Tibial artery (tissue), 4 donors: ENCODE data around the gene CALCOCO1.

Source experiments
- DNase-seq, 2 donors: peaks; one replicate each; pipeline ENCODE4 v3.0.0-alpha.2; 2019
- H3K27ac ChIP-seq, 2 donors: fragments of 200-600 bp; sonication (generic) in 1 of 2; 1 replicate in 1 of 2; 2 replicates in 1 of 2; pipeline ENCODE4 v1.5.1; 2018 to 2019; ENCODE audit warnings: mild to moderate bottlenecking in 1 of 2
- H3K27me3 ChIP-seq, 2 donors: fragments of 200-600 bp; sonication (generic) in 1 of 2; one replicate each; pipeline versions ENCODE4 v1.5.1 to v1.6.0; 2016 to 2019
- H3K36me3 ChIP-seq, 3 donors: fragments of 200-600 bp; sonication (generic) in 2 of 3; one replicate each; pipeline ENCODE4 v1.5.1; 2016 to 2019; ENCODE audit warnings: mild to moderate bottlenecking in 2 of 3
- H3K4me1 ChIP-seq, 4 donors: fragments of 200-600 bp; sonication (generic) in 2 of 4; 1 replicate in 3 of 4; 2 replicates in 1 of 4; pipeline ENCODE4 v1.5.1; 2016 to 2019
- H3K4me3 ChIP-seq, 2 donors: fragments of 200-600 bp; sonication (generic) in 1 of 2; 1 replicate in 1 of 2; 2 replicates in 1 of 2; pipeline ENCODE4 v1.5.1; 2018 to 2019; ENCODE audit warnings: mild to moderate bottlenecking in 2 of 2
- H3K9me3 ChIP-seq, 3 donors: fragments of 200-600 bp; sonication (generic) in 1 of 3; one replicate each; pipeline ENCODE4 v1.5.1; 2016 to 2019
- CTCF ChIP-seq, 2 experiments: fragments of 200-600 bp in 1 of 2; fragments of 450-650 bp in 1 of 2; IDR thresholded peaks; one replicate each; pipeline ENCODE4 v1.5.1; 2017 to 2019; ENCODE audit warnings: antibody characterized with exemption in 2 of 2, mild to moderate bottlenecking in 1 of 2, moderate library complexity in 1 of 2
- intact Hi-C: fragments of 100-400 bp; cut with DNase I; formaldehyde crosslinking; loops from one replicate; pipeline ENCODE4 v1.15.0; 2023; ENCODE audit warnings: low total_unique reads

Gene CALCOCO1

GRCh38 chr12:53712059-53712643, 15.1 kb downstream of the CALCOCO1 start:
- intact Hi-C loops, result no loop called here
- Histone ChIP-seq H3K27me3 (peaks cover 0 to 7% of the 10 kb centered on the region in 2 donors), H3K36me3 (peaks cover 45 to 59% (median 55%) of the 10 kb centered on the region in 3 donors), H3K27ac (no peak overlapping the region), H3K4me3 (no peak overlapping the region), H3K4me1 (no peaks in the 10 kb centered on the region), H3K9me3 (no peaks in the 10 kb centered on the region)
- no peak for TF ChIP-seq CTCF (IDR thresholded peaks at IDR 0.05)
- DNase-seq, result no peak

GRCh38 chr12:53710091-53710490, 17.2 kb downstream of the CALCOCO1 start:
- no peak overlapping the region for H3K27ac ChIP-seq
- no peak overlapping the region for H3K4me3 ChIP-seq
- H3K27me3 ChIP-seq, result peaks cover 0 to 20% of the 10 kb centered on the region in 2 donors
- H3K4me1 ChIP-seq, result no peaks in the 10 kb centered on the region
- intact Hi-C loops, result no loop called here
- no peaks in the 10 kb centered on the region for H3K9me3 ChIP-seq
- TF ChIP-seq CTCF (IDR thresholded peaks at IDR 0.05), result no peak
- no peak for DNase-seq
- peaks cover 26 to 38% (median 34%) of the 10 kb centered on the region in 3 donors for H3K36me3 ChIP-seq

- intact Hi-C loops, result no loop called here
- no peak overlapping the region for H3K4me3 ChIP-seq
- H3K27ac ChIP-seq, result no peak overlapping the region
- no peaks in the 10 kb centered on the region for H3K4me1 ChIP-seq
- TF ChIP-seq CTCF (IDR thresholded peaks at IDR 0.05), result no peak
- H3K36me3 ChIP-seq, result peaks cover 22 to 34% (median 30%) of the 10 kb centered on the region in 3 donors
- no peaks in the 10 kb centered on the region for H3K9me3 ChIP-seq
- DNase-seq, result no peak
- H3K27me3 ChIP-seq, result peaks cover 0 to 24% of the 10 kb centered on the region in 2 donors
Measured at GRCh38 chr12:53709671-53710070, 17.6 kb downstream of the CALCOCO1 start.

GRCh38 chr12:53706080-53706479, 21.2 kb downstream of the CALCOCO1 start:
- intact Hi-C loops, result no loop called here
- no peak for DNase-seq
- no peaks in the 10 kb centered on the region for H3K36me3 ChIP-seq
- peaks cover 0 to 38% of the 10 kb centered on the region in 2 donors for H3K27me3 ChIP-seq
- no peak overlapping the region for H3K4me3 ChIP-seq
- TF ChIP-seq CTCF (IDR thresholded peaks at IDR 0.05), result no peak
- no peak overlapping the region for H3K27ac ChIP-seq
- H3K9me3 ChIP-seq, result no peaks in the 10 kb centered on the region
- no peaks in the 10 kb centered on the region for H3K4me1 ChIP-seq

GRCh38 chr12:53703756-53704155, 23.5 kb downstream of the CALCOCO1 start:
- DNase-seq, result no peak
- H3K27ac ChIP-seq, result no peak overlapping the region
- intact Hi-C loops, result no loop called here
- no peaks in the 10 kb centered on the region for H3K4me1 ChIP-seq
- TF ChIP-seq CTCF (IDR thresholded peaks at IDR 0.05), result no peak
- no peak overlapping the region for H3K4me3 ChIP-seq
- H3K36me3 ChIP-seq, result no peaks in the 10 kb centered on the region
- H3K27me3 ChIP-seq, result peaks cover 0 to 59% of the 10 kb centered on the region in 2 donors
- H3K9me3 ChIP-seq, result no peaks in the 10 kb centered on the region
